GM23248 (cell line): Measurements from ENCODE around the gene OR9G1.

Experiments used
- EZH2 ChIP-seq: fragments of 200-600 bp; sonication (generic); IDR thresholded peaks from 2 replicates; pipeline ENCODE4 v1.6.1; 2018; ENCODE audit warnings: antibody characterized with exemption, mild to moderate bottlenecking; ENCODE audit not compliant: insufficient read depth, poor library complexity, severe bottlenecking
- EZH2phosphoT487 ChIP-seq: fragments of 200-600 bp; sonication (generic); IDR thresholded peaks from 2 replicates; pipeline ENCODE4 v1.6.1; 2018; ENCODE audit warnings: antibody characterized with exemption, moderate library complexity, mild to moderate bottlenecking, low read depth; ENCODE audit not compliant: insufficient read depth

GRCh38 chr11:56700914-56701485 is 2.1 kb downstream of the OR9G1 start:
- TF ChIP-seq EZH2 (no peak), EZH2phosphoT487 (no peak)
